Measurements from ENCODE around the gene KIF2A. TPM values are rescaled to one million over a fixed set of nuclear protein-coding genes. Genes with fewer than 3 reads are reported as not detected.

KIF2A gene
- total and polyA plus RNA-seq, 9 of the 15 experiments (the other 6 are each of a cell fraction or from before 2014, with no cell fraction given): 42.6 to 126 (median 77.6) TPM

GRCh38 chr5:62412549-62413329 lies 106.7 kb downstream of the KIF2A start, which contains the start of gene IPO11 (continued):
- TF ChIP-seq, protein P1, sequence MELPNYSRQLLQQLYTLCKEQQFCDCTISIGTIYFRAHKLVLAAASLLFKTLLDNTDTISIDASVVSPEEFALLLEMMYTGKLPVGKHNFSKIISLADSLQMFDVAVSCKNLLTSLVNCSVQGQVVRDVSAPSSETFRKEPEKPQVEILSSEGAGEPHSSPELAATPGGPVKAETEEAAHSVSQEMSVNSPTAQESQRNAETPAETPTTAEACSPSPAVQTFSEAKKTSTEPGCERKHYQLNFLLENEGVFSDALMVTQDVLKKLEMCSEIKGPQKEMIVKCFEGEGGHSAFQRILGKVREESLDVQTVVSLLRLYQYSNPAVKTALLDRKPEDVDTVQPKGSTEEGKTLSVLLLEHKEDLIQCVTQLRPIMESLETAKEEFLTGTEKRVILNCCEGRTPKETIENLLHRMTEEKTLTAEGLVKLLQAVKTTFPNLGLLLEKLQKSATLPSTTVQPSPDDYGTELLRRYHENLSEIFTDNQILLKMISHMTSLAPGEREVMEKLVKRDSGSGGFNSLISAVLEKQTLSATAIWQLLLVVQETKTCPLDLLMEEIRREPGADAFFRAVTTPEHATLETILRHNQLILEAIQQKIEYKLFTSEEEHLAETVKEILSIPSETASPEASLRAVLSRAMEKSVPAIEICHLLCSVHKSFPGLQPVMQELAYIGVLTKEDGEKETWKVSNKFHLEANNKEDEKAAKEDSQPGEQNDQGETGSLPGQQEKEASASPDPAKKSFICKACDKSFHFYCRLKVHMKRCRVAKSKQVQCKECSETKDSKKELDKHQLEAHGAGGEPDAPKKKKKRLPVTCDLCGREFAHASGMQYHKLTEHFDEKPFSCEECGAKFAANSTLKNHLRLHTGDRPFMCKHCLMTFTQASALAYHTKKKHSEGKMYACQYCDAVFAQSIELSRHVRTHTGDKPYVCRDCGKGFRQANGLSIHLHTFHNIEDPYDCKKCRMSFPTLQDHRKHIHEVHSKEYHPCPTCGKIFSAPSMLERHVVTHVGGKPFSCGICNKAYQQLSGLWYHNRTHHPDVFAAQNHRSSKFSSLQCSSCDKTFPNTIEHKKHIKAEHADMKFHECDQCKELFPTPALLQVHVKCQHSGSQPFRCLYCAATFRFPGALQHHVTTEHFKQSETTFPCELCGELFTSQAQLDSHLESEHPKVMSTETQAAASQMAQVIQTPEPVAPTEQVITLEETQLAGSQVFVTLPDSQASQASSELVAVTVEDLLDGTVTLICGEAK (IDR thresholded peaks at IDR 0.05): no peak
- TF ChIP-seq, protein P1 (CRISPR knock-in tag; IDR thresholded peaks at IDR 0.05): no peak
- no peak for TF ChIP-seq BDP1 (IDR thresholded peaks at IDR 0.05; ENCODE audit: insufficient read depth, insufficient read length)
- TF ChIP-seq SMARCA5 (IDR thresholded peaks at IDR 0.05): no peak
- TF ChIP-seq MBD2 (IDR thresholded peaks at IDR 0.05; ENCODE audit: borderline replicate concordance, low read depth): peak; percentile 85; the same call in 1 of the 2 replicates
- TF ChIP-seq SMAD2 (IDR thresholded peaks at IDR 0.05; ENCODE audit: low read depth, low read length): no peak
- TF ChIP-seq EZH2 (IDR thresholded peaks at IDR 0.05; ENCODE audit: borderline replicate concordance, low read depth, low read length): no peak
